ENCODE data around the gene SDK1.

GRCh38 chr7:4056552-4057288, 755.7 kb downstream of the SDK1 start:
- TF ChIP-seq CTCF (IDR thresholded peaks at IDR 0.05) (no peak), POLR2A (IDR thresholded peaks at IDR 0.05) (no peak)

Measured in body of pancreas (tissue), 4 donors.